Astrocyte of the cerebellum (primary cell): Measurements from ENCODE around the gene EVI2A.

ENCODE experiments used
- DNase-seq: peaks from one replicate; pipeline ENCODE4 v3.0.0-alpha.2; 2011; ENCODE audit warnings: low read depth
- H3K4me3 ChIP-seq: 2 replicates; pipeline ENCODE4 v1.5.1; 2011; ENCODE audit warnings: mild to moderate bottlenecking, low read depth, low read length, moderate library complexity
- in situ Hi-C: cut with HindIII; loops from 2 replicates; pipeline ENCODE4 v1.10.0; 2017; ENCODE audit warnings: low sequenced_read_pairs
- TF ChIP-seq, protein P1 (sequence below): IDR thresholded peaks from 2 replicates; pipeline ENCODE4 v1.5.1; 2012; ENCODE audit warnings: low read length, low read depth, moderate library complexity, mild to moderate bottlenecking; ENCODE audit errors: missing control alignments

The EVI2A gene

DNA sequence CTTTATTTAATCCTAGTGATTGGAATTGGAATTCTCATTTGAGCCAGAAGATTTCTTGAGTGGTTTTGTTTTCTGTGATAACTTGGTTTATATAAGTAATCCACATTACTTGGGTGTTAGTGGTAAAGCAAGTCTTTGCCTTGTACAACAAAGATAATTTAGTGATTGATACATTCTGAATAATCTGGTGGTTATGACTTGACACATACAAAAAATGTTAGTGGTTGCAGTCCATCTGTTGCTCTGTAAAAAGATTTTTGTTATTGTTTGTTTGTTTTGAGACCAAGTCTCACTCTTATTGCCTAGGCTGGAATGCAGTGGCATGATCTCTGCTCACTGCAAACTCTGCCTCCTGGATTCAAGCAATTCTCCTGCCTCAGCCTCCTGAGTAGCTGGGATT, 37.6 kb downstream of the EVI2A start:
- no peak for DNase-seq
- in situ Hi-C loops = no loop called here
- TF ChIP-seq, protein P1, sequence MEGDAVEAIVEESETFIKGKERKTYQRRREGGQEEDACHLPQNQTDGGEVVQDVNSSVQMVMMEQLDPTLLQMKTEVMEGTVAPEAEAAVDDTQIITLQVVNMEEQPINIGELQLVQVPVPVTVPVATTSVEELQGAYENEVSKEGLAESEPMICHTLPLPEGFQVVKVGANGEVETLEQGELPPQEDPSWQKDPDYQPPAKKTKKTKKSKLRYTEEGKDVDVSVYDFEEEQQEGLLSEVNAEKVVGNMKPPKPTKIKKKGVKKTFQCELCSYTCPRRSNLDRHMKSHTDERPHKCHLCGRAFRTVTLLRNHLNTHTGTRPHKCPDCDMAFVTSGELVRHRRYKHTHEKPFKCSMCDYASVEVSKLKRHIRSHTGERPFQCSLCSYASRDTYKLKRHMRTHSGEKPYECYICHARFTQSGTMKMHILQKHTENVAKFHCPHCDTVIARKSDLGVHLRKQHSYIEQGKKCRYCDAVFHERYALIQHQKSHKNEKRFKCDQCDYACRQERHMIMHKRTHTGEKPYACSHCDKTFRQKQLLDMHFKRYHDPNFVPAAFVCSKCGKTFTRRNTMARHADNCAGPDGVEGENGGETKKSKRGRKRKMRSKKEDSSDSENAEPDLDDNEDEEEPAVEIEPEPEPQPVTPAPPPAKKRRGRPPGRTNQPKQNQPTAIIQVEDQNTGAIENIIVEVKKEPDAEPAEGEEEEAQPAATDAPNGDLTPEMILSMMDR = no peak

DNA sequence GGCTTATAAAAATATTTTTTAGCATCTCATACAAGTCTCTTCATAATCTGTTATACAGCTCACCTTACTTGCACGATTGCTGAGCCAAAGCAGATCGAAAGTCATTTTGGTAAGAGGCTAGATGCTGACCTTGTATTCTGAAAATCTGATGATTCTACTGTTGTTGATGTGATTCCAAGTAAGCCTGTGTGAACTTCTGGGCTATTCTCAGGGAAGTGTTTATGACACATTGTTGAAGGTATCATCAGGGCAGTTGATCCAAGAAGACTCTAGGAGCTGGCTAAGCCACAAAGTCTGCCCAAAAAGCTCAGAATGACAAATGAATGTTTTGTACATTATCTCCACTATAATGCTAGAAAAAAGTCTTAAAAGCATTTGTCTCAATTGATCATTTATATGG, 40.4 kb downstream of the EVI2A start:
- in situ Hi-C loops = no loop called here
- TF ChIP-seq, protein P1 = no peak
- no peak for DNase-seq
- H3K4me3 ChIP-seq = no peak overlapping the region

More for the DNA sequence above, 37.6 kb downstream of the EVI2A start:
- no peak overlapping the region for H3K4me3 ChIP-seq

DNA sequence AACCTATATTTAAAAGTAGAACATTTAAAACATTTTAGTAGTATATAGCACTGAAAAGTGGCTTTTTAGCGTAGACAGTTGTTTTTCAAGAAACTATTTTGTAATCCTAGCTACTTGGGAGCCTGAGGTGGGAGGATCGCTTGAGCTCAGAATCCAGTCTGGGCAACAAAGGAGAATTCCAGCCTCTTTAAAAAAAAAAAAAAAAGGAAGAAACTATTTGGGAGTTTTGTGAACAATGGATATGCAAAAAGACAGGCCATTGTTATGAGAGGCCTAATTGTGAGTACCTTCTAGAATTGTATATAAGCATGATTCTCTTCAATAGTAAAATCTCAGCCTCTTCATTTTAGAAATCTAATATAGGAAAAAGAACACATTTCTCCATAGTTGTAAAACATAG, 42.0 kb downstream of the EVI2A start:
- no peak overlapping the region for H3K4me3 ChIP-seq
- TF ChIP-seq, protein P1 = no peak
- in situ Hi-C loops = no loop called here
- no peak for DNase-seq

DNA sequence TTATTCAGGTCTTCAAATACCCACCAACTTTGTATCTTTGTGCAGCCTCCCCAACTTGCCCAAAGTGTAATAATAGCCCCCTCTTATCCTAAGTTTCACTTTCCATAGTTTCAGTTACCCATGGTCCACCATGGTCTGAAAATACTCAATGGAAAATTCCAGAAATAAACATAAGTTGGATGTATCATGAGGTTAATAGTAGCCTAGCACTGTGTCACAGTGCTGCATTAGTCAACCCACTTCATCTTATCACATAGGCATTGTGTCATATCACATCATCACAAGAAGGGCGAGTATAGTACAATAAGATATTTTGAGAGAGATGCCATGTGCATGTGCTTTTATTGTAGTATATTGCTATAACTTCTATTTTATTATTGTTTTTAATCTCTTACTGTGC, 46.3 kb downstream of the EVI2A start:
- no peak overlapping the region for H3K4me3 ChIP-seq
- no peak for DNase-seq
- in situ Hi-C loops = no loop called here
- TF ChIP-seq, protein P1 = no peak

DNA sequence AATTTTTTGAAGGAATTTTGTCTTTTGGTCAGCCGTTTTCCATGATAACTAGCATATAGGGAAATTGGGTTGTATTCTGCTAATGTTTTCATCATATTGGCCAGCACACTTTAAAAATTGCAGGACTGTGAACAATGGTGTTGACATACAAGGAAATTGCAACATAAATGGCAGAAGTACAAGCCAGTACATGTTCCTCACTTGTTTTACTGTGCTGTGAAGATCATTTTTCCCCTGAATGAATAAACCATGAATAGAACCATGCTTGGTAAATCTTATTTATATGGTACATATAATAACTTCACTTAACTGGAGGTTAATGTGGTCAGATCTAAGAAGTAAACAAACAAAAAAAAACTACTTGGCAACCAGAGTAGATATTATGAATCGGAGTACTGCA, 47.2 kb downstream of the EVI2A start:
- TF ChIP-seq, protein P1 = no peak
- DNase-seq = no peak
- in situ Hi-C loops = no loop called here

DNA sequence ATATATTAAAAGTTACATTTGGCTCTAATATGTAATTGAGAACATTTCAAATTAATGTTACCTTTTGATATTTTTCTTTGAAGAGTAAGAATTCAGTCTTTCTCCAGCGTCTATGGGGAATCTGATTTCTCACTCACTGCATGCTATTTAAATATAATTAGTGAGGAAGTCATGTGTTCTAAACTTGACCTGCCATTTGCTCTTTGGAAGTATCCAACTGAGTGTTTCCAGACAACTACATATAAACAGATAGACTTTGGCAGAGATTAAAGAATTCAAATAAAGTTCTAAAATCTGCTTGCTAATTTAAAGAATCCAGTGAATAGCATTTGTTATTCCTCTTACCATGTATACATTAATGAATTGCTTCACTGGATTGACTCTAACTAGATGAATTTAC, 47.9 kb downstream of the EVI2A start:
- H3K4me3 ChIP-seq = no peak overlapping the region
- TF ChIP-seq, protein P1 = no peak
- in situ Hi-C loops = no loop called here
- DNase-seq = no peak

More for the DNA sequence above, 47.2 kb downstream of the EVI2A start:
- no peak overlapping the region for H3K4me3 ChIP-seq

DNA sequence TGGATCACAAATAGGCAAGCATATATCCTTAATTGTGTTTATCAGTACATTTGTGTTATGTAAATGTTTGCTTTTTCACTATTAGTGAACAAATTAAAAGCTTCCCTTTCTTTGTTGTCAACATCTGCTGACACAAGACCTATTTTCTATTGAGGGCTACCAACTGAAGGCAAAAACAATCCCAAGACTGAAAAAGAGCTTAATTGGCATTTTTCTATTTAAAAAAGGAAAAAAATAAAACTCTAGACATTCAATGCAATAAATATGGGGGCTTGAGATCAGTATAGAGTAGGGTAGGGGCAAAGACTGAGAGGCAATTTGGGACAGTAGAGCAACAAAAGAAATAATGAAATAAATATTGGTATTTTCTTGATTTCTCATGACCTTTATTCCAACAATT, 48.6 kb downstream of the EVI2A start:
- in situ Hi-C loops = no loop called here
- no peak for DNase-seq
- no peak overlapping the region for H3K4me3 ChIP-seq

More for the DNA sequence above, 48.6 kb downstream of the EVI2A start:
- TF ChIP-seq, protein P1 = no peak
